Astrocyte of the cerebellum (primary cell): ENCODE results near the gene JAZF1.
"Not testable (repeated sequence)": the region's sequence is repeated elsewhere in the genome, so short reads cannot be mapped to it uniquely, and the experiment has no call there.

Source experiments
- DNase-seq: peaks from one replicate; pipeline ENCODE4 v3.0.0-alpha.2; 2011; ENCODE audit warnings: low read depth
- H3K4me3 ChIP-seq: 2 replicates; pipeline ENCODE4 v1.5.1; 2011; ENCODE audit warnings: mild to moderate bottlenecking, low read depth, low read length, moderate library complexity
- CTCF ChIP-seq: IDR thresholded peaks from 2 replicates; pipeline ENCODE4 v1.5.1; 2012; ENCODE audit warnings: low read length, low read depth, moderate library complexity, mild to moderate bottlenecking; ENCODE audit errors: missing control alignments
- in situ Hi-C: cut with HindIII; loops from 2 replicates; pipeline ENCODE4 v1.10.0; 2017; ENCODE audit warnings: low sequenced_read_pairs

The JAZF1 gene

GRCh38 chr7:27899601-27900000 is 281.0 kb downstream of the JAZF1 start:
- in situ Hi-C loops: no loop called here
- no peak for TF ChIP-seq CTCF
- no peak overlapping the region for H3K4me3 ChIP-seq
- DNase-seq: no peak

GRCh38 chr7:27897441-27897847 is 283.2 kb downstream of the JAZF1 start:
- no peak for TF ChIP-seq CTCF
- DNase-seq: no peak
- in situ Hi-C loops: no loop called here
- H3K4me3 ChIP-seq: no peak overlapping the region

GRCh38 chr7:27897001-27897400 is 283.6 kb downstream of the JAZF1 start:
- in situ Hi-C loops: no loop called here
- no peak for TF ChIP-seq CTCF
- no peak for DNase-seq
- H3K4me3 ChIP-seq: no peak overlapping the region

- no peak for TF ChIP-seq CTCF
These were observed 285.0 kb downstream of the JAZF1 start for GRCh38 chr7:27895551-27895950.

GRCh38 chr7:27890205-27890849 is 290.3 kb downstream of the JAZF1 start:
- in situ Hi-C loops: no loop called here
- H3K4me3 ChIP-seq: no peak overlapping the region
- no peak for TF ChIP-seq CTCF
- no peak for DNase-seq

More at GRCh38 chr7:27895551-27895950, 285.0 kb downstream of the JAZF1 start:
- H3K4me3 ChIP-seq: no peak overlapping the region
- DNase-seq: no peak
- in situ Hi-C loops: no loop called here

- in situ Hi-C loops: no loop called here
- H3K4me3 ChIP-seq: no peak overlapping the region
- DNase-seq: no peak
- no peak for TF ChIP-seq CTCF
These were observed 290.8 kb downstream of the JAZF1 start for GRCh38 chr7:27889800-27890199.

GRCh38 chr7:27888736-27889135 is 291.9 kb downstream of the JAZF1 start:
- in situ Hi-C loops: no loop called here
- no peak for DNase-seq
- no peak overlapping the region for H3K4me3 ChIP-seq
- TF ChIP-seq CTCF: no peak

GRCh38 chr7:27886710-27887109 is 293.9 kb downstream of the JAZF1 start:
- in situ Hi-C loops, H3K4me3 ChIP-seq: not testable (repeated sequence)

More at GRCh38 chr7:27886710-27887109, 293.9 kb downstream of the JAZF1 start:
- not testable (repeated sequence) for DNase-seq
